Islet precursor cell (in vitro differentiated cells): ENCODE data around the gene LRIG1.

Source experiments
- DNase-seq: peaks from one replicate; pipeline ENCODE4 v3.0.0-alpha.2; 2018

The LRIG1 gene

DNA sequence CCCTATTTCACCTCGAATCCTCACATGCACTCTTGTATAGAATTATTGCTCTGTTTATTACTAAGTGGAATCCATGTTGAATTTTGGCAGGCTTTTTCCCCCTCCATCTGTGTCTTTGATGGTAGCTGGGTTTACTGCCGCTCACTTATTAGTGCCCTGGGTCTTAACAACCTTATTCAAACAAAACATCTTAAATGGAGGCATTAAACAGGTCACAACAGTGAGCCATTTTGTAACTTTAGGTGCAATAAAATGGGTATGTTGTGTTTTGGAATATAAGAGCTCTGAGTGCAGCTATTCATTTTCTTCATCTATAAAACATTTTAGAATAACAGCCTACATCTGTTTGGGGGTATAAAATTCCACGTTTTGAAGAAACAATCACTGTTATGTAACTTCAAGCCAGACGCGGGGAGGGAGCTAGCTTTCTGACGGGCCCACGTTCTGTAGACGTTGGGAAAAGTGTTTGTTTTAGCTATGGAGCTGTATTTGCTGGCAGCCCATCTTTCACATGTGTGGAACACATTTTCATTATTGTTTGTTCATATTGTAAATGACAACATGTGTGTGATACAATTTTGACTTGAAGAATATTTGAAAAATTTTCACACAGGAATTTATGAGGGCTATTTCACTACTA lies 158.0 kb downstream of the LRIG1 start:
- DNase-seq = no peak

DNA sequence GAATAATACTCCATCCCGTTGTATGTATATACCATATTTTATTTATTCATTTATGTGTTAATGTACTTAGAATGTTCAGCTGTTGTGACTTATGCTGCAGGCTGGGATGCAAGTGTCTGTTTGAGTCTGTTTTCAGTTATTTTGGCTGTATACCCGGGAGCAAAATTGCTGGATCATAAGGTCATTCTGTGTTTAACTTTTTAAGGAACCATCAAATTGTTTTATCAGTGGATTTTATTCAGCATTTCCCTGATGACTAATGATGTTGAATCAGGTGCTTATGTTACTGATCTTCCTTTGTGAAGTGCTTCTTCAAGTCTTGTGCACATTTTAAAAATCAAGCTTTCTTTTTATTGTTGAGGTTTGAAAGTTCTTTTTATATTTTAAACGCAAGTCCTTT lies 161.9 kb downstream of the LRIG1 start:
- DNase-seq = no peak

DNA sequence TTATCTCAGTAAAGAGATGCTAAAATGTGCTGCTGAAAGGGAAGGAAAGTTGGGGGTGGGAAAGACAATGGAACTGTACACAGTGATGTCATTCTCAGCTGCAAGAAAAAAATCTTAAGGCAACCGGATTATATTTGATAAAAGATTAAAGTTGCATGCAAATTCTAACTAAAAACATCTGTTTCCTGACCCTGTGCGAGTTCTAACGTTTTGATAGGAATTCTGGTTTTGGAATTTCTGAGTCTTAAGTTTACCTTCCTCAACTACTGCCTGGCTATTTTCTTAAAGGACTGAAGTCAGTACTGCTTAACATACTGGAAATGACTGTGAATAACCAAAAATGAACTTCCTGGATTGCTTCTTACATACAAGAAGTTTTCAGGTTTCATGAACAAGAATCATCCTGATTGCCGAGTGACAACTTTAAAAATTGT lies 164.5 kb downstream of the LRIG1 start:
- DNase-seq = no peak

DNA sequence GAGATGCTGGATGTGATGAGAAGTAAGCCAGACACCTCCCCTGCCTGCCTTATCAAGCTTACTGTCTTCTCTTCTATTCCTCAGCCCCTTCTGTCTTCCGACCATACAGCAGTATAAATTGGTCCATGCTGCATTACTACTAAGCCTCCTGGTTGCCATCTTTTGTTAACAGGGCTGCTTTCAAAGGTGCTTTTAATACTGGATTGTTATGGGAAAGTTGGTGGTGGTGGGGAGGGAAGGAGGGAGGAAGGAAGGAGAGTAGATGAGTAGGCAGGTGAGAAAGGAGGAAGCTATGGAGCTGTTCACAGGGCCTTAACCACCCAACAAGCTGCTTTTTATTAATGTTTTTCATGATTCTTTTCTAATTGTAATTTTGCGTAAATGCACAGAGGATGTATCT lies 165.2 kb downstream of the LRIG1 start:
- DNase-seq = no peak
